Tibial nerve (tissue), 4 donors: Measurements from ENCODE around the gene ACTN1. TPM values are rescaled to one million over a fixed set of nuclear protein-coding genes. Genes with fewer than 3 reads are reported as not detected.

Experiments
- DNase-seq, 2 donors: peaks; one replicate each; pipeline ENCODE4 v3.0.0-alpha.2; 2019; ENCODE audit warnings: low spot score in 2 of 2
- H3K27ac ChIP-seq, 4 donors: fragments of 200-600 bp; sonication (generic) in 3 of 4; one replicate each; pipeline ENCODE4 v1.5.1; 2017 to 2019; ENCODE audit warnings: mild to moderate bottlenecking in 1 of 4
- H3K27me3 ChIP-seq, 2 donors: fragments of 200-600 bp; sonication (generic) in 1 of 2; one replicate each; pipeline versions ENCODE4 v1.5.1 to v1.6.0; 2017 to 2019
- H3K36me3 ChIP-seq, 3 donors: fragments of 200-600 bp; sonication (generic); one replicate each; pipeline ENCODE4 v1.5.1; 2018 to 2019
- H3K4me1 ChIP-seq, 4 donors: fragments of 200-600 bp; sonication (generic) in 3 of 4; one replicate each; pipeline ENCODE4 v1.5.1; 2017 to 2019
- H3K4me3 ChIP-seq, 4 donors: fragments of 200-600 bp; sonication (generic) in 3 of 4; one replicate each; pipeline ENCODE4 v1.5.1; 2017 to 2019; ENCODE audit warnings: mild to moderate bottlenecking in 1 of 4, moderate library complexity in 1 of 4
- H3K9me3 ChIP-seq, 4 donors: fragments of 200-600 bp; sonication (generic) in 3 of 4; one replicate each; pipeline ENCODE4 v1.5.1; 2017 to 2019
- CTCF ChIP-seq, 5 experiments: fragments of 200-600 bp in 3 of 5; fragments of 450-650 bp in 2 of 5; sonication (generic) in 3 of 5; IDR thresholded peaks; one replicate each; pipeline ENCODE4 v1.5.1; 2016 to 2019; ENCODE audit warnings: antibody characterized with exemption in 5 of 5, mild to moderate bottlenecking in 3 of 5, moderate library complexity in 2 of 5
- EP300 ChIP-seq, 2 donors: sonication (generic); formaldehyde crosslinking; IDR thresholded peaks; one replicate each; pipeline ENCODE4 v1.6.1; 2017; ENCODE audit warnings: antibody characterized with exemption in 2 of 2, mild to moderate bottlenecking in 1 of 2
- POLR2A ChIP-seq, 2 donors: fragments of 450-650 bp; IDR thresholded peaks; one replicate each; pipeline ENCODE4 v1.6.1; 2017; ENCODE audit warnings: antibody characterized with exemption in 2 of 2, mild to moderate bottlenecking in 2 of 2, moderate library complexity in 2 of 2
- WGBS, 2 donors: methylation state at CpG; one replicate each; pipeline ENCODE4 v1.1.5; 2018; 5-methylcytosine and 5-hydroxymethylcytosine counted together
- total RNA-seq, 4 donors: library from RNA; depleted of rRNA; stranded (reverse); fragments of >200 nt; gene quantifications; one replicate each; pipeline ENCODE4 v1.1.0, GENCODE V29; 2016

Gene ACTN1
- total RNA-seq, 4 donors from 2014 or later = 130 to 273 (median 152) TPM

GRCh38 chr14:68893566-68893965 lies 85.5 kb downstream of the ACTN1 start:
- no peak for DNase-seq
- 91 to 94% methylated on average over 8 of the region's 8 CpGs for WGBS, 2 donors
- TF ChIP-seq POLR2A (IDR thresholded peaks at IDR 0.05) (no peak), CTCF (IDR thresholded peaks at IDR 0.05) (no peak), EP300 (IDR thresholded peaks at IDR 0.05) (no peak)
- Histone ChIP-seq H3K36me3 (peaks cover 0 to 68% (median 0%) of the 10 kb centered on the region in 3 donors), H3K4me3 (no peak overlapping the region), H3K27me3 (no peaks in the 10 kb centered on the region), H3K4me1 (no peaks in the 10 kb centered on the region), H3K27ac (no peak overlapping the region), H3K9me3 (no peaks in the 10 kb centered on the region)

- Histone ChIP-seq H3K4me1 (no peaks in the 10 kb centered on the region), H3K4me3 (no peak overlapping the region), H3K9me3 (no peaks in the 10 kb centered on the region), H3K27me3 (no peaks in the 10 kb centered on the region), H3K36me3 (peaks cover 0 to 69% (median 0%) of the 10 kb centered on the region in 3 donors), H3K27ac (no peak overlapping the region)
- TF ChIP-seq EP300 (IDR thresholded peaks at IDR 0.05) = no peak
- no peak for TF ChIP-seq CTCF (IDR thresholded peaks at IDR 0.05)
- TF ChIP-seq POLR2A (IDR thresholded peaks at IDR 0.05) = no peak
- 86 to 91% methylated on average over 6 of the region's 6 CpGs for WGBS, 2 donors
- no peak for DNase-seq
These were observed 86.1 kb downstream of the ACTN1 start for GRCh38 chr14:68892961-68893360.

GRCh38 chr14:68891851-68892660 lies 87.0 kb downstream of the ACTN1 start:
- peaks cover 0 to 65% (median 0%) of the 10 kb centered on the region in 3 donors for H3K36me3 ChIP-seq
- DNase-seq = no peak
- no peaks in the 10 kb centered on the region for H3K9me3 ChIP-seq

GRCh38 chr14:68890173-68890931 lies 88.8 kb downstream of the ACTN1 start:
- no peaks in the 10 kb centered on the region for H3K27me3 ChIP-seq
- TF ChIP-seq EP300 (IDR thresholded peaks at IDR 0.05) (no peak), CTCF (IDR thresholded peaks at IDR 0.05) (no peak), POLR2A (IDR thresholded peaks at IDR 0.05) (no peak)
- no peaks in the 10 kb centered on the region for H3K9me3 ChIP-seq
- no peaks in the 10 kb centered on the region for H3K4me1 ChIP-seq
- 85 to 89% methylated on average over 6 to 9 of the region's 9 CpGs for WGBS, 2 donors
- H3K36me3 ChIP-seq = peaks cover 0 to 74% (median 0%) of the 10 kb centered on the region in 3 donors
- no peak overlapping the region for H3K27ac ChIP-seq
- peak in 1 of 2 donors; percentile 4 for DNase-seq
- no peak overlapping the region for H3K4me3 ChIP-seq

More at GRCh38 chr14:68891851-68892660, 87.0 kb downstream of the ACTN1 start:
- no peaks in the 10 kb centered on the region for H3K4me1 ChIP-seq
- no peak overlapping the region for H3K4me3 ChIP-seq
- WGBS, 2 donors = 76 to 91% methylated on average over 11 to 16 of the region's 21 CpGs
- no peaks in the 10 kb centered on the region for H3K27me3 ChIP-seq
- TF ChIP-seq POLR2A (IDR thresholded peaks at IDR 0.05) (no peak), CTCF (IDR thresholded peaks at IDR 0.05) (no peak), EP300 (IDR thresholded peaks at IDR 0.05) (no peak)
- H3K27ac ChIP-seq = no peak overlapping the region

- Histone ChIP-seq H3K27ac (no peak overlapping the region), H3K9me3 (no peaks in the 10 kb centered on the region), H3K4me1 (no peaks in the 10 kb centered on the region), H3K27me3 (no peaks in the 10 kb centered on the region), H3K4me3 (no peak overlapping the region), H3K36me3 (peaks cover 0 to 81% (median 0%) of the 10 kb centered on the region in 3 donors)
- 97 to 99% methylated on average over 8 of the region's 8 CpGs for WGBS, 2 donors
- no peak for DNase-seq
- TF ChIP-seq CTCF (IDR thresholded peaks at IDR 0.05) (no peak), EP300 (IDR thresholded peaks at IDR 0.05) (no peak), POLR2A (IDR thresholded peaks at IDR 0.05) (no peak)
These were observed 90.2 kb downstream of the ACTN1 start for GRCh38 chr14:68888883-68889282.
